Measurements from ENCODE around the gene TEKTIP1. TPM values are rescaled to one million over a fixed set of nuclear protein-coding genes. Genes with fewer than 3 reads are reported as not detected.
A peak's percentile ranks its signal among the peaks of the same experiment; 100 is the strongest.

The TEKTIP1 gene
- total and polyA plus RNA-seq, 9 of the 15 experiments (the other 6 are each of a cell fraction or from before 2014, with no cell fraction given) = 0.66 TPM; not detected in 8

DNA sequence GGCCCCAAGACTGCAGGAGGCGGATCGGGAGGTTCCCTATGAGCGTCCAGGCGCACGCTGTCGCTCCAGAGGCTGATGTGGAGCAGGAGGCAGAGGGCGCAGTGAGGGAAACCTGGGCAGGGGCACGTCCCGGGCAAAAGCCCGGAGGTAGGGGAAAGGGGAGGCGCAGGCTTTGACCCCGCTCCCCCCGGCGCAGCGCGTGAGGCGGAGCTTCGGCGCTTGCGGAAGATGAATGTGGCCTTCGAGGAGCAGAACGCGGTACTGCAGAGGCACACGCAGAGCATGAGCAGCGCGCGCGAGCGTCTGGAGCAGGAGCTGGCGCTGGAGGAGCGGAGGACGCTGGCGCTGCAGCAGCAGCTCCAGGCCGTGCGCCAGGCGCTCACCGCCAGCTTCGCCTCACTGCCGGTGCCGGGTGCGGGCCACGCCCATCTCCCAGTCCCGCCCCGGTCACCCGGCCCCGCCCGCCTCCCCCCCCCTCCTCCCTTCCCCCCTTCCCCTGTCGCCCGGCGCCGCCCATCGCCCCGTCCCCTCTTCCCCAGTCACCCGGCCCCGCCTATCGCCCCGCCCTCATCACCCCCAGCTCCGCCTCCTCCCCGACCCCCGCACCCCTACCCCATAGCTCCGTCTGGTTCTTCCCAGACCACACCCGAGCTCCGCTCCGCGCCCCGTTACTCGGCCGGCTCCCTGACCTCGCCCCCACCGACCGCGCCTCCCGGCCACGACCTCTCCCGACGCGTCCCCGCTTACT is 37.9 kb downstream of the TEKTIP1 start (continued):
- no peak for TF ChIP-seq ETV6 (IDR thresholded peaks at IDR 0.05; ENCODE audit: borderline replicate concordance in 1 of 2, low read depth in 2 of 2, low read length in 1 of 2)
- TF ChIP-seq ETV6 (CRISPR knock-in tag; IDR thresholded peaks at IDR 0.05; ENCODE audit: borderline replicate concordance) = no peak
- TF ChIP-seq MTA1 (IDR thresholded peaks at IDR 0.05; ENCODE audit: borderline replicate concordance) = no peak
- TF ChIP-seq RNF2 (IDR thresholded peaks at IDR 0.05) = no peak
- TF ChIP-seq NELFE (IDR thresholded peaks at IDR 0.05; ENCODE audit: insufficient read depth, insufficient read length) = no peak
- no peak for TF ChIP-seq ILK (tag; IDR thresholded peaks at IDR 0.05; ENCODE audit: borderline replicate concordance, low read depth)
- no peak for TF ChIP-seq RBM22 (IDR thresholded peaks at IDR 0.05; ENCODE audit: low read depth, low read length, poor library complexity, severe bottlenecking)
- TF ChIP-seq FOS (IDR thresholded peaks at IDR 0.05; ENCODE audit: extremely low read depth, insufficient read length) = no peak
- no peak for TF ChIP-seq TFAM (CRISPR knock-in tag; conservative IDR thresholded peaks at IDR 0.05)
- peak; percentile 91 for TF ChIP-seq HNRNPK (IDR thresholded peaks at IDR 0.05; ENCODE audit: low read depth, low read length, poor library complexity, severe bottlenecking)
- no peak for TF ChIP-seq ARID3A (IDR thresholded peaks at IDR 0.05; ENCODE audit: borderline replicate concordance, low read depth, low read length)
- peak; percentile 31; the same call in 1 of the 2 replicates for TF ChIP-seq HNRNPL (IDR thresholded peaks at IDR 0.05; ENCODE audit: low read depth, low read length)
- TF ChIP-seq DIDO1 (tag; IDR thresholded peaks at IDR 0.05; ENCODE audit: low read depth) = no peak
- TF ChIP-seq SMC3 (conservative IDR thresholded peaks at IDR 0.05; ENCODE audit: insufficient read depth, low read depth, low read length) = no peak
- no peak for TF ChIP-seq BCOR (IDR thresholded peaks at IDR 0.05)
- no peak for TF ChIP-seq TARDBP (IDR thresholded peaks at IDR 0.05)
- no peak for TF ChIP-seq KDM5B (IDR thresholded peaks at IDR 0.05; ENCODE audit: insufficient replicate concordance, low read depth, low read length)
- no peak for TF ChIP-seq NCOA6 (IDR thresholded peaks at IDR 0.05)
- TF ChIP-seq E2F6 (IDR thresholded peaks at IDR 0.05; ENCODE audit: borderline replicate concordance in 1 of 2, extremely low read depth in 1 of 2, insufficient read depth in 1 of 2, insufficient read length in 1 of 2, low read depth in 1 of 2, low read length in 1 of 2, poor library complexity in 1 of 2, severe bottlenecking in 1 of 2) = peak in 1 of 2 experiments; percentile 81
- TF ChIP-seq KDM4B (IDR thresholded peaks at IDR 0.05; ENCODE audit: borderline replicate concordance in 2 of 2, low read depth in 1 of 2) = no peak
- TF ChIP-seq, protein P1, sequence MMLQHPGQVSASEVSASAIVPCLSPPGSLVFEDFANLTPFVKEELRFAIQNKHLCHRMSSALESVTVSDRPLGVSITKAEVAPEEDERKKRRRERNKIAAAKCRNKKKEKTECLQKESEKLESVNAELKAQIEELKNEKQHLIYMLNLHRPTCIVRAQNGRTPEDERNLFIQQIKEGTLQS (IDR thresholded peaks at IDR 0.05) = no peak
- TF ChIP-seq, protein P1 (CRISPR knock-in tag; conservative IDR thresholded peaks at IDR 0.05) = no peak

Measured in K562 (cell line).